ENCODE data around the gene LDLRAD4. TPM values are rescaled to one million over a fixed set of nuclear protein-coding genes. Genes with fewer than 3 reads are reported as not detected.

The LDLRAD4 gene
- polyA plus RNA-seq, 4 donors = 2.7 to 17.6 (median 7.0) TPM

DNA sequence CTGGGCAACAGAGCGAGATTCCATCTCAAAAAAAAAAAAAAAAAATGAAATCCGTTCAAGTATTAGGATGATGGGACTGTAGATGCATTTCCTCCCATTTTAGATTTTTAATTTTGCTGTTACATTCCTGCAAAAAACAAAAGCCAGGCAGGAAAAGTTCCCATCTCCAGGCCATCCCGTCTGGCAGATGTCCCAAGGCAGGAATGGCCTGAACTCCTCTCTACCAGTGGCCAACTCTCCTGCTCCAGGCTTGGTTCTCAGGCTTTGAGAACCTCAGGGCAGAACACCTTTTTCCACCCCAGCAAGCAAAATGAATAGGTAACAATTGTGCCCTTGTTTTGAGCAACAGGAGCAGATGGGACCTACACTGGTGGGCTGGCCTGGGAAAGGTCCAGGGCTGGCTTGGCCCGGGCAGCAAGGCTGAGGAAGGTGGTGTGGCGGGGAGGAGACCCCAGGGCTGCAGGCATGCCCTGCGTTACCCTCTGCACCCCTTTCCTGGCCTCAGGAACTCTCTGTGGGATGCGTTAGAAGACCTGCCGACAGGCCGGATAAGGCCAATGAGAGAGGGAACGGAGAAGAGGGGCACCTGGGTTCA is 421.8 kb downstream of the LDLRAD4 start:
- no peak overlapping the region for H3K27ac ChIP-seq (ENCODE audit: low read depth in 1 of 3, low read length in 2 of 3)
- WGBS, 3 donors = 80 to 89% (median 84%) methylated on average over 10 of the region's 10 CpGs
- H3K27me3 ChIP-seq (ENCODE audit: control insufficient read depth in 3 of 3, insufficient read depth in 3 of 3, low read length in 3 of 3) = peaks cover 0 to 12% (median 0%) of the 10 kb centered on the region in 3 donors
- peaks cover 0 to 6% (median 1%) of the 10 kb centered on the region in 3 donors for H3K36me3 ChIP-seq (ENCODE audit: control insufficient read depth in 3 of 3, insufficient read depth in 2 of 3, low read depth in 1 of 3, low read length in 3 of 3)
- DNase-seq (no peak), FAIRE-seq (no peak)
- no peaks in the 10 kb centered on the region for H3K9me3 ChIP-seq (ENCODE audit: control insufficient read depth in 2 of 2, insufficient read depth in 1 of 2, low read depth in 1 of 2, low read length in 1 of 2)
- H3K4me3 ChIP-seq (ENCODE audit: low read depth in 1 of 3, low read length in 3 of 3) = no peak overlapping the region
- H3K4me1 ChIP-seq (ENCODE audit: control insufficient read depth in 3 of 3, insufficient read depth in 2 of 3, low read depth in 1 of 3, low read length in 2 of 3) = no peaks in the 10 kb centered on the region

DNA sequence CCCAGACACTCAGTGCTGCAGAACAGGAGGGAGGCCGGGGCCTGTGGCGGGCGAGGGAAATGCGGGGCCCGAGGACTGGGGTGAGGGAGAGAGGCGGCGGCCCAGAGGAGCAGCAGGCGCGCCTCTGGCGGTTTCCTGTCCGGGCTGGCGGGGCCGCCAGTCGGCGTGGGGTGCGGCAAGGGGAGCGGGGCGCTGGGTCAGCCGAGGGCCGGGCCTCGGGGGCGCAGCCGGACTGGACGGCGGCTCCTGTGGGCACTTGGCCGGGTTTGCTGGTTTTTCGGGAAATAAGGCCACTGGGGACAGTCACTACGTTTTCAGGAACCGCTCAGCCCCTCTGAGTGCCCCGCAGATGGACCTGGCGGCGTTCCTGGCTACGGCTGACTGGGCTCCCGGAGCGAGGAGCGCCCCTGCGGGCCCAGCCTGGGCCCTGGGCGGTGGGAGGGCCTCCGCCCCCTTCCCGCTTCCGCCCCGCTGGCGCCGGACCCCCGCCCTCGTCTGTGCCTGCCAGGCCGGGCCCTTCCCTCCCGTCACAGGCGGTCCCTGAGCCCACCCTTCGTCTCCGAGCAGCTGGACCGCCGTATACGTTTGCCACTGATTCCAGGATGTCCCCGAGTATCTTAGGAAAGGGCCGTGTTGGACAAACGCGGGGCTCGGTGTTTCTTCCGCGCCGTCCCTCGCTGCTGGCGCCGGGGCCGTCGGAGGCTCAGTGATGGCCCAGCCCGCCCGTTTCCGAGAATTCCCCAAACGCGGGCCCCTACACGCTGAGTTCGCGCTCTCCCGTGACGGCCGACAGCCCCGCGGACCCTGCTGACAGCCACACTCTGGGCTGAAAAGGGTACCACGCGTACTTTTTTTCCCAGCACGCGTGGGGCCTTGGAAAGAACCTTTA is 423.2 kb downstream of the LDLRAD4 start:
- Histone ChIP-seq H3K27me3 (ENCODE audit: control insufficient read depth in 3 of 3, insufficient read depth in 3 of 3, low read length in 3 of 3) (peaks cover 0 to 12% (median 0%) of the 10 kb centered on the region in 3 donors), H3K27ac (ENCODE audit: low read depth in 1 of 3, low read length in 2 of 3) (peak overlapping the region in 1 of 3 donors; percentile 45), H3K9me3 (ENCODE audit: control insufficient read depth in 2 of 2, insufficient read depth in 1 of 2, low read depth in 1 of 2, low read length in 1 of 2) (no peaks in the 10 kb centered on the region), H3K36me3 (ENCODE audit: control insufficient read depth in 3 of 3, insufficient read depth in 2 of 3, low read depth in 1 of 3, low read length in 3 of 3) (peaks cover 0 to 8% (median 4%) of the 10 kb centered on the region in 3 donors), H3K4me1 (ENCODE audit: control insufficient read depth in 3 of 3, insufficient read depth in 2 of 3, low read depth in 1 of 3, low read length in 2 of 3) (no peaks in the 10 kb centered on the region), H3K4me3 (ENCODE audit: low read depth in 1 of 3, low read length in 3 of 3) (peak overlapping the region in 1 of 3 donors; percentile 13)
- no peak for FAIRE-seq
- peak in 1 of 2 donors; percentile 55 for DNase-seq
- 36 to 82% (median 79%) methylated on average over 60 to 84 of the region's 84 CpGs for WGBS, 3 donors

DNA sequence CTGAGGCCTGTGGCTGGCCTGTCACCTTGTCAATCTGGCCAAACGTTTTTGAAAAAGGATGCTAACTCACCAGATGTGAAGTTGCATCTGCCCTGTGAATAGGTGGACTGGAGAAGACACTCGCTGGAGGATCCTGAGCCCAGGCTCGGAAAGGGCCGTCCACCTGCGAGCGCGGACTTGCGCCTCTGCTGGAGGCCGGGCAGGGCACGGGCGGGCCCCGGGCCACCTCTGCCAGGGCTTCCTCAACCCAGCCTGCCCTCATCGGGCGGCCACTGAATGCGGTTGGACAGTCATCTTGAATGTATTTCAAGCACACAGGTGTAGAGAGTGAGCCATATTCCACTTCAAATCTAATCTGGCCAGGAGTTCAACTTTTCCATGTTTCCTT is 423.9 kb downstream of the LDLRAD4 start:
- peak overlapping the region in 1 of 3 donors; percentile 45 for H3K27ac ChIP-seq (ENCODE audit: low read depth in 1 of 3, low read length in 2 of 3)
- FAIRE-seq = no peak

DNA sequence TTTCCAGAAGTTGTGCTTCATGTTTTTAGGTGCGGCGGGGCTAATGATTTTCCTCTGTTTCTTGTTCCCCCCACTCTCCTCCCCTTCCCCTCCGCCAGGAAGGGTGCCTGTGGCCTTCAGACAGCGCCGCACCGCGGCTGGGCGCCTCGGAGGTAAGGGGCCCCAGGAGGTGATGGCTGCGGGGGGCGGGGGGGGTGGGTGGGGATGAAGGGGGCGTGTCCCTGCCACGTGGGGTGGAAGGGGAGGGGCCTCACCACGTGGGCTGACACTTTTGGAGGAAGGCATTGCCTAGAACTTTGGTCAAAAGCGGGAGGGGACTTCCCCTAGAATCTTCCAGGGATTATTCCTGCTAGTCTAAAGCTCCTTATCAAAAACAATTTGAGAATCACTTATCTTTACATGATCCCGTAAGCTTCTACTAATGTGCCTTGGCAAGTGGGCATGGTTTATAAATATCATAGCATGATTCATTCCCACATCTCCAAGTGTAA is 424.7 kb downstream of the LDLRAD4 start:
- Histone ChIP-seq H3K4me3 (ENCODE audit: low read depth in 1 of 3, low read length in 3 of 3) (no peak overlapping the region), H3K4me1 (ENCODE audit: control insufficient read depth in 3 of 3, insufficient read depth in 2 of 3, low read depth in 1 of 3, low read length in 2 of 3) (no peaks in the 10 kb centered on the region), H3K27me3 (ENCODE audit: control insufficient read depth in 3 of 3, insufficient read depth in 3 of 3, low read length in 3 of 3) (peaks cover 0 to 12% (median 0%) of the 10 kb centered on the region in 3 donors), H3K9me3 (ENCODE audit: control insufficient read depth in 2 of 2, insufficient read depth in 1 of 2, low read depth in 1 of 2, low read length in 1 of 2) (no peaks in the 10 kb centered on the region), H3K27ac (ENCODE audit: low read depth in 1 of 3, low read length in 2 of 3) (no peak overlapping the region), H3K36me3 (ENCODE audit: control insufficient read depth in 3 of 3, insufficient read depth in 2 of 3, low read depth in 1 of 3, low read length in 3 of 3) (peaks cover 0 to 8% (median 4%) of the 10 kb centered on the region in 3 donors)
- FAIRE-seq (no peak), DNase-seq (no peak)
- WGBS, 3 donors = 78 to 84% (median 83%) methylated on average over 16 of the region's 16 CpGs

More for the DNA sequence above, 423.9 kb downstream of the LDLRAD4 start:
- no peak overlapping the region for H3K4me3 ChIP-seq (ENCODE audit: low read depth in 1 of 3, low read length in 3 of 3)
- no peaks in the 10 kb centered on the region for H3K9me3 ChIP-seq (ENCODE audit: control insufficient read depth in 2 of 2, insufficient read depth in 1 of 2, low read depth in 1 of 2, low read length in 1 of 2)
- no peaks in the 10 kb centered on the region for H3K4me1 ChIP-seq (ENCODE audit: control insufficient read depth in 3 of 3, insufficient read depth in 2 of 3, low read depth in 1 of 3, low read length in 2 of 3)
- DNase-seq = peak in 1 of 2 donors; percentile 4
- peaks cover 0 to 8% (median 4%) of the 10 kb centered on the region in 3 donors for H3K36me3 ChIP-seq (ENCODE audit: control insufficient read depth in 3 of 3, insufficient read depth in 2 of 3, low read depth in 1 of 3, low read length in 3 of 3)
- 93 to 96% (median 95%) methylated on average over 15 of the region's 15 CpGs for WGBS, 3 donors
- peaks cover 0 to 12% (median 0%) of the 10 kb centered on the region in 3 donors for H3K27me3 ChIP-seq (ENCODE audit: control insufficient read depth in 3 of 3, insufficient read depth in 3 of 3, low read length in 3 of 3)

DNA sequence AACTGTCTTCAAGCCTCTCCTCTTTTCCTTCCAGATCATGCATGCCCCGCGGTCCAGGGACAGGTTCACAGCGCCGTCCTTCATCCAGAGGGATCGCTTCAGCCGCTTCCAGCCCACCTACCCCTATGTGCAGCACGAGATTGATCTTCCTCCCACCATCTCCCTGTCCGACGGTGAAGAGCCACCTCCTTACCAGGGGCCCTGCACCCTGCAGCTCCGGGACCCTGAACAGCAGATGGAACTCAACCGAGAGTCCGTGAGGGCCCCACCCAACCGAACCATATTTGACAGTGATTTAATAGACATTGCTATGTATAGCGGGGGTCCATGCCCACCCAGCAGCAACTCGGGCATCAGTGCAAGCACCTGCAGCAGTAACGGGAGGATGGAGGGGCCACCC is 426.5 kb downstream of the LDLRAD4 start:
- Histone ChIP-seq H3K27me3 (ENCODE audit: control insufficient read depth in 3 of 3, insufficient read depth in 3 of 3, low read length in 3 of 3) (peaks cover 0 to 12% (median 0%) of the 10 kb centered on the region in 3 donors), H3K9me3 (ENCODE audit: control insufficient read depth in 2 of 2, insufficient read depth in 1 of 2, low read depth in 1 of 2, low read length in 1 of 2) (no peaks in the 10 kb centered on the region), H3K4me1 (ENCODE audit: control insufficient read depth in 3 of 3, insufficient read depth in 2 of 3, low read depth in 1 of 3, low read length in 2 of 3) (no peaks in the 10 kb centered on the region), H3K27ac (ENCODE audit: low read depth in 1 of 3, low read length in 2 of 3) (no peak overlapping the region), H3K4me3 (ENCODE audit: low read depth in 1 of 3, low read length in 3 of 3) (no peak overlapping the region), H3K36me3 (ENCODE audit: control insufficient read depth in 3 of 3, insufficient read depth in 2 of 3, low read depth in 1 of 3, low read length in 3 of 3) (peaks cover 0 to 5% (median 4%) of the 10 kb centered on the region in 3 donors)
- 97 to 98% (median 97%) methylated on average over 16 of the region's 16 CpGs for WGBS, 3 donors
- DNase-seq (no peak), FAIRE-seq (no peak)

DNA sequence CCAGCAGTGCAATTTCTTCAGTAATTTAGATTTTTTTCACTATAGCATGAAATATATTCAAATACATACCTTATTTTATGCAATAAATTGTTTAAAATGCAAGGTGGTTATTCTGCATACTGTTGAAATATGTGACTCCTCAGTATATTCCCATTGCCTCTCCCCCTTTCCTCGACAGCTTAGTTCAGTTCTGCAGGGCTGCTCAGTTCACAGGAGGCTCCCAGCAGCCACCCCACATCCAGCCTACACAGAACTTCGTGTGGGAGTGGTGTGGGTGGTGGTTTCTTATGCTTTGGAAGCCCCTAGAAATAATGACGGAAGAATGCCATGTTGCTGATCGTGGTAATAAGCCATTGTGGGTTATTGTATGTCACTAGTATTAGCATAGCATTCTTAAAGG is 428.1 kb downstream of the LDLRAD4 start:
- H3K36me3 ChIP-seq (ENCODE audit: control insufficient read depth in 3 of 3, insufficient read depth in 2 of 3, low read depth in 1 of 3, low read length in 3 of 3) = peaks cover 0 to 5% (median 4%) of the 10 kb centered on the region in 3 donors
- no peaks in the 10 kb centered on the region for H3K4me1 ChIP-seq (ENCODE audit: control insufficient read depth in 3 of 3, insufficient read depth in 2 of 3, low read depth in 1 of 3, low read length in 2 of 3)
- H3K9me3 ChIP-seq (ENCODE audit: control insufficient read depth in 2 of 2, insufficient read depth in 1 of 2, low read depth in 1 of 2, low read length in 1 of 2) = no peaks in the 10 kb centered on the region
- H3K4me3 ChIP-seq (ENCODE audit: low read depth in 1 of 3, low read length in 3 of 3) = no peak overlapping the region
- peaks cover 0 to 6% (median 0%) of the 10 kb centered on the region in 3 donors for H3K27me3 ChIP-seq (ENCODE audit: control insufficient read depth in 3 of 3, insufficient read depth in 3 of 3, low read length in 3 of 3)
- DNase-seq (no peak), FAIRE-seq (no peak)
- no peak overlapping the region for H3K27ac ChIP-seq (ENCODE audit: low read depth in 1 of 3, low read length in 2 of 3)
- 82 to 87% (median 86%) methylated on average over 4 of the region's 4 CpGs for WGBS, 3 donors

DNA sequence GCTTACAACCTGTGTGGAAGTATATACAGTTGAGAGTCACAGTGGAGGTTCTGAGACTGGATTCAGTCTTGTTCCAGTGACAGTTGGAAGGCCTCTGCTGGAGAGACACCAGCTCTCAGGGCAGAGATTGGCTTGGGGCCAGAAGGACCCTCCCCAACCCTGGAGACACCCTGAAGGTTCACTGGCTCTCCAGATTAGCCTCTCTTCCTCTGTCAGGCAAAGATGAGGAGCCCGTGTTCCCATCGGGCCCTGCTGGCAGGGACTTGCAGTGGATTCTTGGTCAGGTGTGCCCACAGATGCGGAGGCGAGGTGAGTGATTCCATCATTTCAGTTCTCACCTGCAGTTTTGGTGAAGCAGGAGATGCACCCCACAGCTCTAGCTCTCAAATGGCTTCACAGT is 429.2 kb downstream of the LDLRAD4 start:
- Histone ChIP-seq H3K36me3 (ENCODE audit: control insufficient read depth in 3 of 3, insufficient read depth in 2 of 3, low read depth in 1 of 3, low read length in 3 of 3) (peaks cover 0 to 5% (median 4%) of the 10 kb centered on the region in 3 donors), H3K4me1 (ENCODE audit: control insufficient read depth in 3 of 3, insufficient read depth in 2 of 3, low read depth in 1 of 3, low read length in 2 of 3) (no peaks in the 10 kb centered on the region), H3K4me3 (ENCODE audit: low read depth in 1 of 3, low read length in 3 of 3) (no peak overlapping the region), H3K9me3 (ENCODE audit: control insufficient read depth in 2 of 2, insufficient read depth in 1 of 2, low read depth in 1 of 2, low read length in 1 of 2) (no peaks in the 10 kb centered on the region), H3K27me3 (ENCODE audit: control insufficient read depth in 3 of 3, insufficient read depth in 3 of 3, low read length in 3 of 3) (no peaks in the 10 kb centered on the region), H3K27ac (ENCODE audit: low read depth in 1 of 3, low read length in 2 of 3) (no peak overlapping the region)
- DNase-seq = no peak
- WGBS, 3 donors = 94 to 98% (median 97%) methylated on average over 4 of the region's 4 CpGs
- FAIRE-seq = no peak

Measured in small intestine (tissue), 7 donors.